GM19324 (cell line): ENCODE results near the gene CCR8.
"Not testable (repeated sequence)": the region's sequence is repeated elsewhere in the genome, so short reads cannot be mapped to it uniquely, and the experiment has no call there.

ENCODE experiments used
- ATAC-seq: cut with Tn5 transposase; IDR thresholded peaks from one replicate; pipeline ENCODE4 v1.9.1; 2021; ENCODE audit warnings: mild to moderate bottlenecking, moderate library complexity; ENCODE audit not compliant: unreplicated experiment, low FRiP score

Gene CCR8

DNA sequence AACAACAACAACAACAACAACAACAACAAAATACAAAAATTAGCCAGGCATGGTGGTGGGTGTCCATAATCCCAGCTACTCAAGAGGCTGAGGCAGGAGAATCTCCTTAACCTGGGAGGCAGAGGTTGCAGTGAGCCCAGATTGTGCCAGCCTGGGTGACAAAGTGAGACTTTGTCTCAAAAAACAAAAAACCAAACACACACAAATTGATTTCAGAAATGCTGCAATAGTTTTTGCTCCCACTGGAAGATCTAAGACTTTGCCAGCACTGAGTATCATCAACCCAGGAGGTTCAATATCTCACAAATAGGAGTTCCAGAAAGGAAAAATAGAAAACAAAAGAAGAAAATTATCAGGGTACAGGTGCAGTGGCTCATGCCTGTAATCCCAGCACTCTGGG, 16.2 kb upstream of the CCR8 start:
- no peak for ATAC-seq

DNA sequence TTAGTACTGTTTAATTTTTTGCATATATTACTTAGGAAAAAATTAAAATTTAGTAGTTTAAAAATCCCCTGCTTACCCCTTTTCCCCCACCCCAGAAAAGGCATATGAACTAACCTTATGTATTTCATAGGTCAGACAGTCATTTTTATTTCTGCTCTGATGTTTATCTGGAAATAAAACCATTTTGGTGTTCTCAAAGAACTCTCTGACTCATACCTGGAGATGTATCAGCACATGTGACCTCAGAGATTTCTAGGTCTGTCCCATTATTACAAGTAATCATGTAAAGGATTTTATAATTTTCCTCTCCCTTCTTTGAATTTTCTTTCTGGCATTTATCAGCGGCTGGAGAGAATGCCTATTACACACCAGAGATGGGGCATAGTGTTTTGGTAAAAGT, 14.1 kb upstream of the CCR8 start:
- no peak for ATAC-seq

DNA sequence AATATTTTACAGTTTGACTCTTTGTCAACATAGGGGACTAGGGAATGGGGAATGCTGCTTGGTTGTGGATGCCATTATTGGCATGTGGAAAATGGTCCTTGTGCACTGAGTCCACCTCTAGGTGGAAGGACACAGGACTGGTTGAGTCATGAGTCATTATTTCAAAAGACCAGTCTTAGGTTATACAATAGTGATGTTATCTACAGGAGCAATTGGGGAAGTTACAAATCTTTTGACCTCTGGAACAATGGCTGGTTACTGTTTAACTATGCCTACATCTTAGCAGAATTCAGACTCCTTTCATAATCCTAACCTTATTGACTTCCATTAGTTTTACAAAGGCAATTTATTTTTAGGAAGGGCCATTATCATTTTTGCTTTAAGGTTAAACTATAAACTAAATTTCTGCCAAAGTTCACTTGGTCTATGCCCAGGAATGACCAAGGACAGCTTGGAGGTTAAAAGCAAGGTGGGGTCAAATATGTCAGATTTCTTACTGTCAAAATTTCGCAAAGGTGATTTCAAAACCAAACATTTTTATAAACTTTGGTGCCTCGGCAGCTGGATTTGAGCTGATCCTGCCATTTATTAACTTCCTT, 11.8 kb upstream of the CCR8 start:
- no peak for ATAC-seq

DNA sequence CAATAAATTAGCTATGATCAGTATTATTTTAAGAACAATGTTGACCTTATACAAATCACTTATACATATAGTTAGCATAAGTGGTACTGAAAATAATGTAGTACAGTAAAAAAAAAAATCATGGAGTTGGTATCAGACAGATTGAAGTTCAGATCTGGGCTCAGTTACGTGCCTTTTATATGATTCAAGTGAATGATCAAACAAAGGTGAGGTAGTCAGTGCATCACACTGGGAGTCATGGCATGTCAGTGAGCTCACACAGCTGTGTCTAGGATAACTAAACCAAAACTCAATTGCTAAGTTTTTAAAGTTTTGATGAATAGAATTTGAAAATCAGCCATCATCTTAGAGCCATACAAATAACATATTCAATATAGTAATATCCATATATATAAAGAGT, 11.2 kb upstream of the CCR8 start:
- no peak for ATAC-seq

DNA sequence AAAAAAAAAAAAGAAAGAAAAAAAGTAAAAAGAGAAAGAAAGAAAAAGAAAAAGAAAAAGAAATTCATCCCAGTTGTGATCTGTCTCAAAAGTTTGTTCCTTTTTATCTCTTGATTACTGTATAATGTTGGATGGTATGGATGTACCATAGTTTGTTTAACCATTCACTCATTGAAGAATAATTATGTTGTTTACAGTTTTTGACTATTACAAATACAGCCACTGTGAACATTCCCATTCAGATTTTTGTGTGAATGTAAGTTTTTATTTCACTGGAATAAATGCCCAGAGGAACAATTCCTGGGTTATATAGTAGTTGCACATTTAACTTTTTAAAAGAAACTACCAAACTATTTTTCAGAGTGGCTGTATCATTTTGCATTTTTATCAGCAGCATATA, 10.3 kb upstream of the CCR8 start:
- no peak for ATAC-seq

DNA sequence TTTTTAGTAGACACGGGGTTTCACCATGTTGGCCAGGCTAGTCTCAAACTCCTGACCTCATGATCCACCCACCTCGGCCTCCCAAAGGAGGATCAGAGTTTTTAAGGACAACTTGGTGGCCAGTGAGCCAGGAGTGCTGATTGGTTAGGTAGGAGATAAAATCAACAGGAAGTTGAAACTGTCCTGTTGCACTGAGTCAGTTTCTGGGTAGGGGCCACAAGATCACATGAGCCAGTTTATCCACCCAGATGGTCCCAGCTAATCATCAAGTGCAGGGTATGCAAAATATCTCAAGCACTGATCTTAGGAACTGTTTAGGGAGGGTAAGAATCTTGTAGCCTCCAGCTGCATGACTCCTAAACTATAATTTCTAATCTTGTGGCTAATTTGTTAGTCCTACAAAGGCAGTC, 7.9 kb upstream of the CCR8 start:
- ATAC-seq: not testable (repeated sequence)

DNA sequence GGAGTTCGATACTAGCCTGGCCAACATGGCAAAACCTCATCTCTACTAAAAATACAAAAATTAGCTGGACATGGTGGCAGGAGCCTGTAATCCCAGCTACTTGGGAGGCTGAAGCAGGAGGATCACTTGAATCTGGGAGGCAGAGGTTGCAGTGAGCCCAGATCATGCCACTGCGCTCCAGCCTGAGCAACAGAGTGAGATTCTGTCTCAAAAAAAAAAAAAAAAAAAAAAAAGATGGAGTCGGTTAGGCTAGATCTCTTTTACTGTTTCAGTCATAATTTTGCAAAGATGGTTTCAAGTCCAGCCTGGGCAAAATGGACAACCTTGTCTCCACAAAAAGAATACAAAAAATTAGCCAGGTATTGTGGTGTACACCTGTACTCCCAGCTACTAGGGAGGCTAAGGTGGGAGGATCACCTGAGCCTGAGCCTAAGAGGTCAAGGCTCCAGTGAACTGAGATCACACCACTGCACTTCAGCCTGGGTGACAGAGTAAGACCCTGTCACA, 7.2 kb upstream of the CCR8 start:
- not testable (repeated sequence) for ATAC-seq

DNA sequence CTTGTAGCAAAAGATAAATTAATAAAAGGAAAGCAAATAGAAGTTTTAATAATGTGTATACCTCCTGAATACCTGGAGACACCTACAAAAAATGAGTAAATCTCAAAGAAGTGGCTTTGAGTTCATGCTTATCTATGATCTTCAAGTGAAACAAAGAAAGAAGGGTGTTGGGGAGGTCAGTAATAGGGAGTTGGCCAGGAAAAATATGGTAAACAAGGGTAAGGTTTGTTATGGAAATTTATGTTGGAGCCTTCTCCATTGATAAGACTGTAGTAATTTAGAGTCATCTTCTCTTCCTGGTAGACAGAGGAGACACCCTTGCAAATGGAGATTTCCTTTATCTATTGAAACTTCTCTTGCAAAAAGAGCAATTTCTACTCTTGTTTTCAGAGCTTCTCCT, 6.6 kb upstream of the CCR8 start:
- ATAC-seq: no peak

DNA sequence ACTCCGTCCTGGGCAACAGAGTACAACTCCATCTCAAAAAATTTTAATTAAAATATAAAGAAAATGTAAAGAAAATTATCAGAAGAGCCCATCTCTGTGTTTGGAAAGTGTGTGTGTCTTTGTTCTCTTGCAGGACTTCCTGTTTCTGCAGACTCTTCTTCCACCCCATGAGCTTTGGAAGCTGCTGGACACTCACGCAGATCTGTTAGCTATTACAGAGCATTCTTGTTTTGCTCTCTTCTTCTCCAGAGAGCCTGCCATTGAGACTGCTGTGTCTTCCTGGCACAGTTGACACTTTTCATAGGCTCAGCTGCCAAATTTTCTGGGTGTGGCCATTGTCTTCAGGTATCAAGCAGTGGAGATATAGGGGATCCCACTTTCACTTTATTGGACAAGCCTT, 6.0 kb upstream of the CCR8 start:
- ATAC-seq: no peak

DNA sequence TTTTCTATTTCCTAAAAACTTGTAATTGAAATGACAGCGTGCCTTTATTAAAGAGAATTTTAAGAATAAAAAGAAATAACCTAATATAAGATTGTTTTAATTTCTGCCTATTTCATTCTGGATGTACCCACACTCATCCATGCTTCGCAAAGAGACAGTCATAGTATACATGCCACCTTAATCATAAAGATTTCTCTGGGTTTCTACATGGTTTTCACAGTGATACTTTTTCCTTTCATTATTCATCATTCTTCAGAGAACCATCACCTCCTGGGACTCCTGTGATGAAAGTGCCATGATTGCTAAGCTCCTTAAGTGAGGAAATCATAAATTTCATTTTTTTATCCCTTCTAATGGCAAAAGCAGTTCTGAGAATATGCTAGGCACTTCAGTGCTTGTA, 4.3 kb upstream of the CCR8 start:
- ATAC-seq: no peak

DNA sequence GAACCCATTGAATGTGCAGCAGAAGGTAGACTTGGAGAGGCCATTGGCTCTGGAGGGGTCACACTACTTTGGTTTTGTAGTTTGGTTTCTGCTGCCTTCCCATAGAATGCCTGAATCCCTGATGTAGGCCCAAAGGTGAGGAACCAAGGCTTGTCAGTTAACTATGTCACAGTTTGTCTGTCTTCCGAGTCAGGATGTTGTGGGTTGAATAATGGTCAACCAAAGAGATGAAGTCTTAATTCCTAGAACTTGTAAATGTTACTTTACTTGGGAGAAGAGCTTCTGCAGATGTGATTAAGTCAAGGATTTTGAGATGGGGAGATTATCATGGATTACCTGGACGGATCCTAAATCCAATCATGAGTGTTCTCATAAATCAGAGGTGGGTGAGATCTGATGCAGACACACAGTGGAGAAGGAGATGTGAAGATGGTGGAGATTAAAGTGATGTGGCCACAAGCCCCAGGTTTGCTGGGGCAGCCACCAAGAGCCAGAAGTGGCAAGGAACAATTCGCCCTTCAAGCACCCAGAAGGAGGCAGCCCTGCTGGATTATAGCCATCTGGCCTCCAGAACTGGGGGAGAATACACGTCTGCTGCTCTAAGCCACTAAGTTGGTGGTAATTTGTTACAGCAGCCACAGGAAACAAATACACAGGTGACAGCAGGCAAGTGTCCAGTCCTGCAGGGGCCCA, 2.3 kb upstream of the CCR8 start:
- no peak for ATAC-seq

DNA sequence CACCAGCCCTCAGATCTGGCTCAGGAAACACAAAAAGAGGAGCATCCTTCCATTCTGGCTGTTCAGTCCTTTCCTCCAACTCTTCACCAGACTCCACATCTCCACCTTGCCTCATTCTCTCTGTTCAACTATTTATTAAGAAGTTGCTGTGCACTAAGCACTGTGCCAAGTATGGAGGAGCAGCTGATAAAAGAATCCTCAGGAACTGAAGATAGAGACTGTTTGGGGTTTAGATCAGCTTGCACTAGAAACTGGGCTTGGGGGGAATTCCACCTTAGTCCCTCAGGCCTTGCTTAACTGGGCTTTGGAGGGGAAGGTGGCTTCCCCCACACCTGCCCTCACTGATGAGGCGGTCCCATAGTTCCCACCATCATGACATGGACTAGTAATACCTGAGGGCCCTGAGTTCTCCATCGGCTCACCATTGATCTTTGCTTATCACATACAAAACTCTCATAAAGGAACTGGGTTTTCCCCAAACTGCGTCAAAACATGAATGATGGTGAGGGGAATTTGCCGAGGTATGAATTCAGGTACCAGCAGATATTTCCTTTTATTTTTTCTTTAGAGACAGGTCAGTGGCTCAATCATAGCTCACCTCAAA, 1.7 kb upstream of the CCR8 start:
- ATAC-seq: no peak

DNA sequence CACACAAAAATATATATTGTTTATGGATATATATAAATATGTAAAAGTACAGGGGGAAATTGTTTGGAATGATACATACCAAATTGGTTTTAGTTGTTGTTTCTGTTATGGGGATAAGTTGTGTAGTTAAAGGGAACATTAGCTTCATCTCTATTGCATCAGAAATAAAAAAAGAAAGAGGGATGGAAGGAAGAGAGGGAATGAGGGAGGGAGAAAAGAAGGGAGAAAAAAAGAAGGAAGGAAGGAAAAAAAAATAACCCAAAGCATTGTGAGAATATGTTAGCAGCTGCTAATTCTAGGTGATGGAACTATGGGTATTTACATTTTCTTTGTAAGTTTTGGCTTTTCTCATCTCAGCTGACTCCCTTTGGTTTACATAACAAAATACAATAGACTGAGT, 1.3 kb downstream of the CCR8 start:
- no peak for ATAC-seq

DNA sequence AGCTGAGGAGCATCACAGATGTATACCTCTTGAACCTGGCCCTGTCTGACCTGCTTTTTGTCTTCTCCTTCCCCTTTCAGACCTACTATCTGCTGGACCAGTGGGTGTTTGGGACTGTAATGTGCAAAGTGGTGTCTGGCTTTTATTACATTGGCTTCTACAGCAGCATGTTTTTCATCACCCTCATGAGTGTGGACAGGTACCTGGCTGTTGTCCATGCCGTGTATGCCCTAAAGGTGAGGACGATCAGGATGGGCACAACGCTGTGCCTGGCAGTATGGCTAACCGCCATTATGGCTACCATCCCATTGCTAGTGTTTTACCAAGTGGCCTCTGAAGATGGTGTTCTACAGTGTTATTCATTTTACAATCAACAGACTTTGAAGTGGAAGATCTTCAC, 3.0 kb downstream of the CCR8 start:
- ATAC-seq: no peak

DNA sequence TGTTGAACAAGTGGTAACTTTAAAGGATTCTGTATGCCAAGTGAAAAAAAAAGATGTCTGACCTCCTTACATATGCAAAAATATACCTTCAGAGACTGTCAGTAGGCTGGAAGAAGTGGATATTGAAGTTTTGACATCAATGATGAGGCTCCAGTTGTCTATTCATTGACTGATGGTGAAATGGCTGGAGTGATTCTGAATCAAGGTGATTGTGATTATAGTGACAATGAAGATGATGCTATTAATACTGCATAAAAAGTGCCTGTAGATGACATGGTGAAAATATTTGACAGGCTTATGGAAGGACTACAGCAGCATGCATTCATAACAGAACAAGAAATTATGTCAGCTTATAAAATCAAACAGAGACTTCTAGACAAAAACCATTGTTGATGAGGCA, 4.1 kb downstream of the CCR8 start:
- no peak for ATAC-seq

DNA sequence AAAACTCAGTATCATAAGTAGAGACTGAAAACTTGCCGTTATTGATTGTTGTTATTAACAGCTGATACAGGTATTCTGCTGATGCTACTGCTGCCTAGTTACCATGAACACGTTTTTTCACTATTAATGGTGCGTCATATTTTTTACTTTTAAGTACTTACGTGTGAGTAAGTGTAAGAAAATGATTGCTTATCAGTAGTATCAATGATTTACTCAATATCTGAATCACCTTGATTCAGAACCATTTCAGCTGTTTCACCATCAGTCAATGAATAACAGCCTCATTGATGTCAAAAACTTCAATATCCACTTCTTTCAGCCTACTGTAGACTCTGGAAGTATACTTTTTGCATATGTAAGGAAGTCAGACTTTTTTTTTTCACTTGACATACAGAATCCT, 4.7 kb downstream of the CCR8 start:
- ATAC-seq: no peak

DNA sequence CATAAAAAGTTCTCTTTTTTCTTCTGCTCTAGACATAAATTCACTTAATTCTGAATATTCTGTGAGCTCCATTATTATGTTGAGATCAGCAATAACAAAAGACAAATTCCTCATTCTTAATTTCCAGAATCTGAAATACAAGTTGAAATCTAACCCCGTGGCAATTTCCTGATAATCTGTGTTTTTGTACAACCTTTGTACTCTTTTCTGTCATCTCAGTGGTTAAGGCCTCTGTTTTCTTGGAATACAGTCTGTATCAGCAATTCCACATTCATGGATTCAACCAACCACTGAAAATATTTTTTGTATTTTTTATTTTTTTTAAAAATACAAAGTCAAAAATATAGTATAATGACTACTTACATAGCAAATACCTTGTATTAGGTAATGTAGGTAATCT, 8.7 kb downstream of the CCR8 start:
- no peak for ATAC-seq

DNA sequence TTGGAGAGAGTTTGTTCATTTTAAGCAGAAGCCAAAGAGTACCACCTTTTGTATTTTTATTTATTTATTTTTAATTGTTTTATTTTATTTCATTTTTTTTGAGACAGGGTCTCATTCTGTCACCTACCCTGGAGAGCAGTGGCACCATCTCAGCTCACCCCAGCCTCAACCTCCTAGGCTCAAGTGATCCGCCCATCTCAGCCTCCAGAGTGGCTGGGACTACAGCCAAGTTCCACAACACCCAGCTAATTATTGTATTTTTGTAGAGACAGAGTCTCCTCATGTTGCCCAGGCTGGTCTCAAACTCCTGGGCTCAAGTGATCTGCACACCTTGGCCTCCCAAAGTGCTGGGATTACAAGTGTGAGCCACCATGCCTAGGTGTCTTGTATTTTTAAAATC, 9.6 kb downstream of the CCR8 start:
- no peak for ATAC-seq

DNA sequence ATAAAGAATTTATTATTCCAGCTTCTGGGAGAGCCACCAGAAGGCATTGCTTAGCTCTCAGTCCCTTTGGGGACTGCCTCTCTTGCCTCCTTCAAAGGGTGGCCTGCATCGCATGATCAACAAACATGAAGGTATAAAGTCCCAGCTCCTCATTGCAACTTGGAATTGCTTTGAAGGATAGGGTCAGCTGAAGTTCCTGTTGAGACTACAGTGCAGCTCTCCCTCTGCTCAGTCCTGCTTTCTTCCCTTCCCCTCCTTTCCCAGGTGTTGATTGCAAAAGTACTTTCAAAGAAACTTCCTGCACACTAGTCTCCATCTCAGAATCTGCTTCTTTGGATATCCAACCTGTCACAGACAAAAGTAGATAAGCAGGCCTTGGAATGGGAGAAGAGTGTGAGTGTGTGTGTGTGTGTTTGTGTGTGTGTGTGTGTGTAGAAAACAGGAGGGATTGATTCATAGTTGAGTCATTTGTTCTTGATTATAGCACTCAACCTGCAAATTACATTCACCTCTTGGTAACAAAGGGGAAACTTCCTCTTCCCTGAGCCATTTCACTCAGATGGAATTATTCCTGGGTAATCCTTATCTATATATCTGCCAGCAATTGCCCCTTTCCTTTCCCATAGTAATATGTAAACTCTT, 13.7 kb downstream of the CCR8 start:
- ATAC-seq: no peak

DNA sequence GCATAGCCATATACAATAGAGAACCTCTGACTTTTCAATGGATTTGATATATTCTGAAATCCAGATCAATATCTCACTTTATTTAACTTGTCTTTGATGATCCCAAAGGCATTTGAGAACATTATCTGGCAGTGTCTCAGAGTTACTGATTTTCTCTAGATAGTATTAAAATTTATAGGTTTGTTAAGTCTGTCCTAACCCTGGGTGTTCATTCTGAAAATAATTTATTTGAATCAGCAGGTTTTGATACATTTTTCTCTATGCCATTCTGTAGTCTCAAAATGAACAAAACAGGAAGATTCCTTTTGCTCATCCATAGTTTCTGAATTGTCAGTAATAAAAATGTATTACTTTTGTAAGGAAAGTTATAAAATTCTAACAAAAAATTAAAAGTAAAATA, 14.3 kb downstream of the CCR8 start:
- ATAC-seq: no peak

DNA sequence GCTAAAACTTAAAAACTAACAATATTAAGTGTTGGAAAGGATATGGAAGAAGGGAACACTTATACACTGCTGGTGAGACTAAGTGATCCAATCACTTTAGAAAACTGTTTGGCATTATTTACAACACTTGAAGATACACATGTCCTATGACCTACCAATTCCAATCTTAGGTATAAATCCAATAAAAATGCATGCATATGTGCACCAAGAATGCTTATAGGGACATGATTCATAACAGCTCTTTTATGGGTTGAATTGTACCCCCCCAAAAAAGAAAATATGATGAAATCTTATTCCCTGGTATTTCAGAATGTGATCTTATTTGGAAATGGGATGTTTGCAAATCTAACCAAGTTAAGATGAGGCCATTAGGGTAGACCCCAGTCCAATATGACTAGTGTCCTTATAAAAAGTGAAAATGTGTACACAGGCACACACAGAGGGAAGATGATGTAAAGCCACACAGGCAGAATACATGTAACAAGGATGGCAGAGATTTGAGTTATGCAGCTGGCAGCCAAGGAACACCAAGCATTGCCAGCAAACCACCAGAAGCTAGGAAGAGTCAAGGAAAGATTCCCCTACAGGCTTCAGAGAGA, 15.3 kb downstream of the CCR8 start:
- no peak for ATAC-seq
